RPMI8226 (cell line): ENCODE results near the gene RENBP.

Source experiments
- DNase-seq: peaks from one replicate; pipeline ENCODE4 v3.0.0-alpha.2; 2015

RENBP gene

GRCh38 chrX:153970357-153971123, 26.1 kb upstream of the RENBP start:
- peak; percentile 87 for DNase-seq

GRCh38 chrX:153969904-153970356, 25.5 kb upstream of the RENBP start:
- no peak for DNase-seq

- peak; percentile 34 for DNase-seq
These were observed 24.9 kb upstream of the RENBP start for GRCh38 chrX:153969125-153969903.

GRCh38 chrX:153968754-153969124, 24.3 kb upstream of the RENBP start:
- DNase-seq, result peak; percentile 89

- no peak for DNase-seq
These were observed 23.8 kb upstream of the RENBP start for GRCh38 chrX:153968255-153968654.

GRCh38 chrX:153967536-153968224, 23.2 kb upstream of the RENBP start:
- peak; percentile 57 for DNase-seq

GRCh38 chrX:153966841-153967535, 22.5 kb upstream of the RENBP start:
- peak; percentile 58 for DNase-seq

GRCh38 chrX:153966283-153966688, 21.8 kb upstream of the RENBP start:
- DNase-seq, result peak; percentile 69

GRCh38 chrX:153965406-153965805, 21.0 kb upstream of the RENBP start:
- DNase-seq, result no peak

GRCh38 chrX:153964105-153964504, 19.7 kb upstream of the RENBP start:
- DNase-seq, result no peak

- no peak for DNase-seq
These were observed 19.1 kb upstream of the RENBP start for GRCh38 chrX:153963546-153963945.

- no peak for DNase-seq
These were observed 16.8 kb upstream of the RENBP start for GRCh38 chrX:153961292-153961691.

GRCh38 chrX:153960786-153961185, 16.3 kb upstream of the RENBP start:
- DNase-seq, result no peak

- DNase-seq, result no peak
These were observed 15.6 kb upstream of the RENBP start for GRCh38 chrX:153960077-153960476.

GRCh38 chrX:153959649-153960048, 15.2 kb upstream of the RENBP start:
- DNase-seq, result no peak

GRCh38 chrX:153958605-153959004, 14.2 kb upstream of the RENBP start:
- DNase-seq, result no peak

- DNase-seq, result no peak
These were observed 12.8 kb upstream of the RENBP start for GRCh38 chrX:153957224-153957623.

- no peak for DNase-seq
These were observed 11.8 kb upstream of the RENBP start for GRCh38 chrX:153956044-153956907.

- no peak for DNase-seq
These were observed 10.8 kb upstream of the RENBP start for GRCh38 chrX:153955228-153955732.

GRCh38 chrX:153954558-153955227, 10.2 kb upstream of the RENBP start:
- no peak for DNase-seq

- no peak for DNase-seq
These were observed 9.6 kb upstream of the RENBP start for GRCh38 chrX:153953892-153954557.
